Natural killer cell (primary cell): ENCODE measurements around the gene DCD. TPM values are rescaled to one million over a fixed set of nuclear protein-coding genes. Genes with fewer than 3 reads are reported as not detected.

ENCODE experiments used
- ATAC-seq, 3 donors: fragments of 150-1000 bp in 2 of 3; fragments of 200-7000 bp in 1 of 3; cut with Tn5 transposase; 1 replicate in 1 of 3; 2 replicates in 2 of 3; pipeline ENCODE4 v1.10.0; 2021; ENCODE audit warnings: mild to moderate bottlenecking in 2 of 3, moderate library complexity in 2 of 3
- DNase-seq, 2 donors: peaks; one replicate each; pipeline versions ENCODE4 v3.0.0 to v3.0.0-alpha.2; 2013 to 2021; ENCODE audit warnings: mixed read lengths in 1 of 2
- H3K27ac ChIP-seq: one replicate; pipeline ENCODE4 v1.5.1; 2013; ENCODE audit warnings: mild to moderate bottlenecking, low read length
- H3K27me3 ChIP-seq: one replicate; pipeline ENCODE4 v1.6.1; 2013; ENCODE audit warnings: low read length; ENCODE audit not compliant: control insufficient read depth, insufficient read depth
- H3K36me3 ChIP-seq: one replicate; pipeline ENCODE4 v1.6.1; 2013; ENCODE audit warnings: low read length; ENCODE audit not compliant: control insufficient read depth, insufficient read depth
- H3K4me1 ChIP-seq: one replicate; pipeline ENCODE4 v1.6.1; 2013; ENCODE audit warnings: low read length; ENCODE audit not compliant: control insufficient read depth, insufficient read depth
- H3K4me3 ChIP-seq: one replicate; pipeline ENCODE4 v1.5.1; 2013; ENCODE audit warnings: low read length
- H3K9me3 ChIP-seq: one replicate; pipeline ENCODE4 v1.6.1; 2013; ENCODE audit warnings: low read length; ENCODE audit not compliant: control insufficient read depth, insufficient read depth
- H3K27ac Mint-ChIP-seq, 2 donors: one replicate each; pipeline ENCODE4 v1.8.0; 2022; ENCODE audit warnings: mild to moderate bottlenecking in 2 of 2, mixed read lengths in 2 of 2, moderate library complexity in 1 of 2
- H3K27me3 Mint-ChIP-seq, 2 donors: one replicate each; pipeline ENCODE4 v1.8.0; 2022; ENCODE audit warnings: low read depth in 2 of 2, mixed read lengths in 2 of 2
- H3K36me3 Mint-ChIP-seq: one replicate; pipeline ENCODE4 v1.8.0; 2022; ENCODE audit warnings: mixed read lengths
- H3K4me1 Mint-ChIP-seq, 2 donors: one replicate each; pipeline ENCODE4 v1.8.0; 2022; ENCODE audit warnings: mixed read lengths in 2 of 2
- H3K4me3 Mint-ChIP-seq: one replicate; pipeline ENCODE4 v1.8.0; 2022; ENCODE audit warnings: mild to moderate bottlenecking, moderate library complexity, mixed read lengths
- H3K9me3 Mint-ChIP-seq, 2 donors: one replicate each; pipeline ENCODE4 v1.8.0; 2022; ENCODE audit warnings: mixed read lengths in 2 of 2
- CTCF ChIP-seq: fragments of 200-600 bp; IDR thresholded peaks from one replicate; pipeline ENCODE4 v1.8.0; 2022; ENCODE audit warnings: antibody characterized with exemption
- WGBS: methylation state at CpG from one replicate; pipeline ENCODE4 v1.1.7; 2013; ENCODE audit warnings: missing lambda C conversion rate; ENCODE audit not compliant: insufficient coverage; 5-methylcytosine and 5-hydroxymethylcytosine counted together
- intact Hi-C: fragments of 100-400 bp; cut with micrococcal nuclease; formaldehyde crosslinking; loops from one replicate; pipeline ENCODE4 v1.14.2; 2022
- total RNA-seq, 4 donors: library from RNA; stranded (reverse); fragments of 120-200 nt in 1 of 4; gene quantifications; one replicate each; pipeline versions ENCODE4 v1.2.3 to v1.2.4, GENCODE V29; 2013 to 2022

The DCD gene
- total RNA-seq, 3 donors from 2014 or later (not counting 1 experiment from before 2014, with no cell fraction given): not detected

GRCh38 chr12:54631988-54632728 lies 16.0 kb downstream of the DCD start:
- WGBS: 76% methylated on average over 8 of the region's 8 CpGs
- Mint-ChIP-seq H3K27ac (no peak overlapping the region), H3K4me1 (peaks cover 0 to 5% of the 10 kb centered on the region in 2 donors), H3K9me3 (no peaks in the 10 kb centered on the region), H3K27me3 (peaks cover 15 to 19% of the 10 kb centered on the region in 2 donors), H3K4me3 (no peak overlapping the region), H3K36me3 (peaks cover under 1% of the 10 kb centered on the region)
- H3K27me3 ChIP-seq: no peaks in the 10 kb centered on the region
- H3K36me3 ChIP-seq: no peaks in the 10 kb centered on the region
- H3K4me3 ChIP-seq: no peak overlapping the region
- no peaks in the 10 kb centered on the region for H3K9me3 ChIP-seq
- no peaks in the 10 kb centered on the region for H3K4me1 ChIP-seq
- intact Hi-C loops: no loop called here
- ATAC-seq (no peak), DNase-seq (no peak)
- TF ChIP-seq CTCF: no peak
- H3K27ac ChIP-seq: no peak overlapping the region

GRCh38 chr12:54631551-54631950 lies 16.6 kb downstream of the DCD start:
- WGBS: 77% methylated on average over 4 of the region's 5 CpGs
- ATAC-seq: no peak

GRCh38 chr12:54629925-54630324 lies 18.2 kb downstream of the DCD start:
- DNase-seq: no peak
- H3K4me1 Mint-ChIP-seq: peaks cover 4 to 5% of the 10 kb centered on the region in 2 donors
- Histone ChIP-seq H3K4me1 (no peaks in the 10 kb centered on the region), H3K36me3 (no peaks in the 10 kb centered on the region), H3K4me3 (no peak overlapping the region), H3K9me3 (no peaks in the 10 kb centered on the region), H3K27ac (no peak overlapping the region), H3K27me3 (no peaks in the 10 kb centered on the region)
- TF ChIP-seq CTCF: no peak
- H3K36me3 Mint-ChIP-seq: peaks cover 6% of the 10 kb centered on the region
- no peak overlapping the region for H3K4me3 Mint-ChIP-seq
- peaks cover 21 to 31% of the 10 kb centered on the region in 2 donors for H3K27me3 Mint-ChIP-seq
- 87% methylated on average over 2 of the region's 2 CpGs for WGBS
- no peaks in the 10 kb centered on the region for H3K9me3 Mint-ChIP-seq
- no peak overlapping the region for H3K27ac Mint-ChIP-seq
- intact Hi-C loops: no loop called here
- ATAC-seq: no peak

More at GRCh38 chr12:54631551-54631950, 16.6 kb downstream of the DCD start:
- Histone ChIP-seq H3K4me1 (no peaks in the 10 kb centered on the region), H3K27ac (no peak overlapping the region), H3K4me3 (no peak overlapping the region), H3K36me3 (no peaks in the 10 kb centered on the region), H3K9me3 (no peaks in the 10 kb centered on the region), H3K27me3 (no peaks in the 10 kb centered on the region)
- no peak overlapping the region for H3K4me3 Mint-ChIP-seq
- intact Hi-C loops: no loop called here
- DNase-seq: no peak
- no peak for TF ChIP-seq CTCF
- H3K27me3 Mint-ChIP-seq: peaks cover 21 to 25% of the 10 kb centered on the region in 2 donors
- no peaks in the 10 kb centered on the region for H3K9me3 Mint-ChIP-seq
- peaks cover 0 to 5% of the 10 kb centered on the region in 2 donors for H3K4me1 Mint-ChIP-seq
- H3K27ac Mint-ChIP-seq: no peak overlapping the region
- H3K36me3 Mint-ChIP-seq: peaks cover 6% of the 10 kb centered on the region
